ENCODE data around the gene CTXND1.

GRCh38 chr15:80194186-80194585 is 57.8 kb downstream of the CTXND1 start:
- TF ChIP-seq EP300 (IDR thresholded peaks at IDR 0.05; ENCODE audit: borderline replicate concordance) (no peak), NFIC (IDR thresholded peaks at IDR 0.05) (no peak), TAF1 (IDR thresholded peaks at IDR 0.05; ENCODE audit: low read depth) (no peak), USF1 (IDR thresholded peaks at IDR 0.05) (no peak), TCF12 (IDR thresholded peaks at IDR 0.05; ENCODE audit: low read depth) (no peak), FOXM1 (IDR thresholded peaks at IDR 0.05; ENCODE audit: borderline replicate concordance, low read depth) (no peak), MAX (IDR thresholded peaks at IDR 0.05) (no peak), REST (IDR thresholded peaks at IDR 0.05; ENCODE audit: low read depth) (no peak), EGR1 (IDR thresholded peaks at IDR 0.05) (no peak), YY1 (IDR thresholded peaks at IDR 0.05; ENCODE audit: low read depth) (no peak), CEBPB (IDR thresholded peaks at IDR 0.05) (no peak), CREB1 (IDR thresholded peaks at IDR 0.05; ENCODE audit: low read depth) (no peak), RAD21 (IDR thresholded peaks at IDR 0.05; ENCODE audit: low read depth) (no peak), TEAD4 (IDR thresholded peaks at IDR 0.05) (no peak)

Data from Ishikawa (cell line).